KOPT-K1 (cell line): ENCODE results near the gene AGBL3.

Experiments used
- H3K27ac ChIP-seq: fragments of 200-600 bp; sonication (generic); 2 replicates; pipeline ENCODE4 v1.5.1; 2016; ENCODE audit warnings: antibody characterized with exemption, mild to moderate bottlenecking, low read depth, low read length; ENCODE audit not compliant: poor library complexity, severe bottlenecking
- H3K36me3 ChIP-seq: fragments of 200-600 bp; sonication (generic); 2 replicates; pipeline ENCODE4 v1.5.1; 2017; ENCODE audit warnings: antibody characterized with exemption, mild to moderate bottlenecking, low read length, moderate library complexity; ENCODE audit not compliant: insufficient read depth
- H3K9me3 ChIP-seq: fragments of 200-600 bp; sonication (generic); 2 replicates; pipeline ENCODE4 v1.5.1; 2017; ENCODE audit warnings: antibody characterized with exemption, low read length, mild to moderate bottlenecking; ENCODE audit not compliant: insufficient read depth, poor library complexity, severe bottlenecking

Gene AGBL3

DNA sequence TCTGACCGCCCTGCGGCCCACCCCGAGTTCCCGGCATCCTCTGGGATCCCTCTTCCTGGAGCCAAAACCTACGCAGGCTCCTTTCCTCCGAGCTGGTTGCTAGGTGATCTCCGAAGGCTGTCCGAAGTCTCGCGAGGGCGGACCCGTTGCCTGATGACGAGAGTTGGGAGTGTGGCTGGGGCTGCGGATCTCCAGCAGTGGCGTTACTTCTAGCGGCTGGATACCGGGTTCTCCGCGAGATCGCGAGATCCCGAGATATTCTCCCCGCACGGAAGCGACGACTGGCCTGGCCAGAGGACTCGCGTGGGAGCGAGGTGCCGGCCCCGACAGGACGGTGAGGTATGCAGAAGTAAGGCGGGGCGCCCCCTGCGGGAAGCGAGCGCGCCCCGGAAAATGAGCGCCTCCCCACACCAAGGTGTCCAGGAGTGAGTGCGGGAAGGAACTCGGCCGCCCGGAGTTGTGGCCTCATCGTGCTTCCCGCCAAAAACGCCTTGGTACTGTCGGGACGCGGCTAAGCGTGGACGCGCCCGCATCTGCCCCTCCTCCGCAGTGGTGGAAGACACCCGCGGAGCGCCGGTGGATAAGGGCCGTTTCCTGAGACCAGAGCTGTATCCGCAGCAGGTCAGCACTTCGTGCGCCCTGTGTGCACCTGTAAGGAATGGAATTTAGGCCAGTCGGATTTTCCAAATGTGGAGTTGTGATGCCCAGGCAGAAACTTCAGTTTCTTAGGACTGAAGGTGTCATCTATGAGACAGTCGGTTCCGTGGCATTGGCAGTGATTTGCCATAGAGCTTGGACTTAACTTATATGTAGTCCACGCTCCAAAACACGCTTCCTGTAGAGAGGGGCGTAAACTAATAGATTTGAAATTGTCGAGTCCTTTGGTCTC is at the start of gene AGBL3:
Gene AGBL3, plus strand, starts transcription at position 146 of the 889 bp plus-strand sequence. CDS start 1,426 bp downstream, outside the sequence.
- Histone ChIP-seq H3K27ac (peak within 1 kb of the TSS; percentile 69), H3K36me3 (no peaks in the 10 kb centered on the region; the same call in 1 of the 2 replicates), H3K9me3 (no peaks in the 10 kb centered on the region)

DNA sequence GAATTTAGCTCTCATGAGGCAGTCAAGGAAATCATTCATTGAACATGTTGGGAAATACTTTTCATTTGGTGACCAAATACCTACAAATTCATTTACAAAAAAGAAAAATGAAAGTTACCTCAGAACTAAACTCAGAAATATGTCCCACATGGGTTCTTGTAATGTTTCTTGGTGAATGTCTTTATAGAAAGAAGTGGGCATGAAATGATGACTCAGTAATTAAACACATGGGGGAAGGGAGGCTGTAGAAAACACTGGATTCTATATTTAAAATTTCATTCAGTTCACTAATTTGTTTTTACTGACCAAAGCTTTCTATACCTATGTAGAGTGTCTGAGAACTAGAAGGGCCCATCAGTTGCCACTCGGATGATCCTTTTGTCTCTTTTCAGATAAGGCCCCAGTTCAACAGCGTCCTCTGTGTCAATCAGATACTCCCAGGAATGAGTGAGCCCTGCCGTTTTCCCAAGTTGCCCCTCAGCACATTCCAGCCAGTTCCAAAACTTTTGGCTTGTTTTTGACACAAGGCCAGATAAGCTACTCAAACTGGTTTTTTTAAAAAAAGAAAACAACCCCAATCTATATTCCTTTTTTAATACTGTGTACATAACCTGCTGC is 49.3 kb upstream of the AGBL3 start:
- H3K27ac ChIP-seq: no peak overlapping the region
- no peaks in the 10 kb centered on the region for H3K36me3 ChIP-seq
- H3K9me3 ChIP-seq: no peaks in the 10 kb centered on the region

DNA sequence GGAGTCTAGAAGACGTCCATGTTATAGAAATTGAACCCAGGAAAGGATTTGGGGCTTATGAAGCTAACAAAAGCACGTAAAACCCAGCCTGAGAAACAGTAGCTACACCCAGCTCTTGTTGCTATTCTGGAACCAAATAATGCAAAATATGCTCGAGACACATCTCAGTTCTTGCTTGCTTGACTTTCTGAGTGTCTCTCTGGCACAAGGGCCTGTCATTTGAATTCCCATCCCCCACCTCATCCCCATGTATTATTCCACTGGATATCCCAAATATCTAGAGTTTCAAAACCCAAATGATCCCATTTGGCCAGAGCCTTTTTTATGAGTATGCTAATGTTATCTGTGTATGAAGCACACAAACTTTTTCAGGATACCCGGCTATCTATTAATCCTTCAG is 48.2 kb upstream of the AGBL3 start:
- Histone ChIP-seq H3K9me3 (no peaks in the 10 kb centered on the region), H3K27ac (no peak overlapping the region), H3K36me3 (no peaks in the 10 kb centered on the region)

DNA sequence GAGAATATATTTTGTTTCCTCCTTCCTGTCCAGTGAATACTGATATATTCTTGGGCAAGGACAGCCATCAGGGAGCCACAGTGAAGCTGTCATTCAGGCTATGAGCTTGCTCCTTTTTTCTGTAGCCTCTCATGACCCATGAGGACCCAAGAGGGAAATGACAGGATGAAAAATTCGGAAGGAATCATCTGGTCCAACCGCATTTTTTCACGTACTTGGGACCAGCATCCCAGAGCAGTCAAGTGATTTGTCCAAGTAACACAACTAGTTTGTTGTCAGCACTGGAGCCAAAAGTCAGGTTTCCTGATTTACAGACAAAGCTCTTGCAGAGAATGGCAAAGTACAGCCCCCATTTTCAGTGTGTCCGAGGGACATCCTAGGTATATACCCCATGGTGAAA is 47.2 kb upstream of the AGBL3 start:
- Histone ChIP-seq H3K9me3 (no peaks in the 10 kb centered on the region), H3K36me3 (no peaks in the 10 kb centered on the region), H3K27ac (no peak overlapping the region)

DNA sequence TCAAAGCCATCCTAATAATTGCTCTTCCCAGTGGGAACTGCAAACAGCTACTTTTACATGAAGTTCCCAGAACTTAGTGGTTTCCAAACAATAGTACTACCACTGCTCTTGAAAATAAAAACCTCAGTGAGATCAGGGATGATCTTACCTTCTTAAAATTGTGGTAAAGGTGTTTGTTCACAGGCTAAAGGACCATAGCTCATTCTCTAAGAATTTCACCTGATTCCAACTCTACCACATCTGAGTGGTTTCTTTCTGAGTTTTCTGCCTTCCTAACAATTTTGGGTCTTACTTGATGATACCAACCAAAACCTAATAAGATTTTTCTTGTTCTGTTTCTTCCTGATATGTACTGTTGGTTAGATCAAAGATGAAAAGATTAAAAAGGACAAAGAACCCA is 45.6 kb upstream of the AGBL3 start:
- no peaks in the 10 kb centered on the region for H3K9me3 ChIP-seq
- no peak overlapping the region for H3K27ac ChIP-seq
- H3K36me3 ChIP-seq: no peaks in the 10 kb centered on the region

DNA sequence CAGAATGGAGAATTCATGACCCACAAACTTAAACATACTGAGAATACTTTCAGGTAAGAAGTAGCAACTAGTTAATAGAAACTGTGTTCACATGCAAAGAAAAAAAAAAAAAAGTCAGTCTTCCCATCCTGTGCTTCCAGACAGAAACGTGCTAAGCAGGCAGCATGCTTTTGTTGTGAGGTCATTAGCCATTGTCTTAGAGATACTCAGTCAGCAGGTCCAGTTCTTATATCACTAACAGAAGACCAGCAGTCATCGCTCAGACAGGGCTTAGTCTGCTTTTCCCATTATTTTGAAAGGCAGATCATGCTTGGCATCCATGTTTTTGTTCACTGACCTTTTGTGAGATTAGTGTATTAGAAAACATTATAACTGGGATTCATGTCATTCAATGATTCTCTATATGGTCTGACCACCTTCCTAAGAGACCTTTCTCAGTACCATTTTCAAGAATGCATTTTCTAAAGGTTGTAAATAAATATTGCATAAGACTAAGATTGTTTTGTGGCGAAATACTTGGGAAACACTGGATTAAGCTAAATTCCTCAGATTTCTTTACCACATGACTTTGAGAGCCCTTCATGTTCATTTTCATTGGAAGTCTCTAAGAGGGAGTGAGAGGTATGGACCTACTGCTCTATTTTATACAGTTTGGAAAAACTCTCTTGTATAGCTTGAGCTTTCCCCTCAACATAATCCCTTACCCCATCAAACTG is 45.0 kb upstream of the AGBL3 start:
- Histone ChIP-seq H3K27ac (no peak overlapping the region), H3K36me3 (no peaks in the 10 kb centered on the region), H3K9me3 (no peaks in the 10 kb centered on the region)

DNA sequence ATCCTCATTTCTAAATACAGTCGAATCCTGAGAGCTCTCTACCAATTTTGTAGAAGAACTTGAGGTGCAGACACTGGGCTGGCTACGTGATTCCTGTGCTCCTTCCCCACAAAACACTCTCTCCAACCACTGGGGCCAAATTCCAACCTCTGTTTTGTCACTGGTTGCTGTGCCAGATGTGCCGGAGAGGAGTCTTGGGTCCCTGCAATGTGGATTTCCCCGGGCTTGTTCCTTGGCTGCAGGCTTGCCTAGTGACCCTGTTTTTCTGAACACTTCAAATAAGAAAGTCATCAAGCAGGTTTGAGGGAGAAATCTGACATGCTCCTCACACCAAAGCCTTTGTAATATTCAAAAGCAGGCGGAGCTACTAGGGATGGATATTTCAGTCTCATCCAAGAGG is 44.4 kb upstream of the AGBL3 start:
- Histone ChIP-seq H3K27ac (no peak overlapping the region), H3K36me3 (no peaks in the 10 kb centered on the region), H3K9me3 (no peaks in the 10 kb centered on the region)

DNA sequence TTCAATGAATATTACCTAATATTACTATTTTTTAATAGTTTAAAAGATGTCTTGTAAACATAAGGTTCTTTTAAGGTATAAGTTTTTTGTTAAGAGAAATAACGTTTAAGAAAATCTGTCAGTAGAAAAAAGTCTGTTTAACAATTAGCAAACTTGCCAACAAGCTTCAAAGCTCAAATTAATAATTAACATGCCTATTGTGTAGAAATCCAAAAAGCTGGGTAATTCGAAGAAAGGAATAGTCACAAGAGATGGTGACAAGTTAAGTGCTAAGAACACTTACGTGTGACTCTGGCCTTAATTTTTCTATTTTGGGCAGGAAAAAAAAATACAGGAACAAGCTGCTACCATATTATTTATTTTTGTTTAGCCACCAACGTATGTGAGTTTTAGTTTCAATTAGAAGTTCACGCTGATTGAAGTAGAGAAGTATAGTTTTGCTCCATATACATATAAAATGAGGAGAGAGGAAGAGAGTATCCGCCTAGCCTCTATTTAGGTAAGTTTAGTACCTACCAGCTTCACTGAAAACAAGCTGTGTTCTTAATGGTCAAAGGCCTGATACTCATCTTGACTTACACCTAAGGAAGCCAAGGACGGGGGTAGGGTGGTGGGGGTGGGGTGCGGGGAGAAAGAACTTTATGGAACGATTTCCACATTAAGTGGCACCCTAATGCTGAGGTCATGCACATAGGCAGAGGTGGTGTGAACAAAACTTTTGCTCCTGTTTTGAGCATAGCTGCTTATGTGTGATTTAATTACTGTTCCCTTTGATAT is 43.4 kb upstream of the AGBL3 start:
- H3K36me3 ChIP-seq: no peaks in the 10 kb centered on the region
- H3K27ac ChIP-seq: no peak overlapping the region
- H3K9me3 ChIP-seq: no peaks in the 10 kb centered on the region

DNA sequence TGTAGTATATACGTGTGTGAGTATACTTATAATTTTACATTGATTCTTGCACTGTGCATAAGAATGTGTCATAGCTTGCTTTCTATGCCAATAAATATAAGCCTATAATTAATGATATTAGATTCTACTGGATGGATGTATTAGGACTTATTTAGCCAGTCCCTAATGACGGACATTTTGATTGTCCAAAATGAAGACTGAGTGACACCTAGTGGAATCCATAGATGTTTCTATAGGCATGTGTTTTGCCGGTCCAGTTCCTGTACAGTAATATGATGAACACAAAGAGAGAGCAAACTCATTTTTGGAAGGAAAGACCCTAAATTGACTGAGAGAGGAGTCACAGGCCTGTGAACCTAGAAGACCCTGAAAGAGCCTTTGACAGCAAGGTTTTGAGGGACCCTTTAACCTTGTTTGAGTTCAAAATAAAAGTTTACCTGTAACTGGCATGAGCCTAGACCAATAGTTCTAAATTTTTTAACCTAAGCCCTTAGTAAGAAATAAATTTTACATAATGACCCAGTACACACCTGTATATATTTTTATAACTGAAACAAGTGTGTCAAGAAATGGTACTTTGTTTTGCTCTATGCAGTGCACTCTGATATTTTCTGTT is 42.4 kb upstream of the AGBL3 start:
- Histone ChIP-seq H3K36me3 (no peaks in the 10 kb centered on the region), H3K9me3 (no peaks in the 10 kb centered on the region), H3K27ac (no peak overlapping the region)

DNA sequence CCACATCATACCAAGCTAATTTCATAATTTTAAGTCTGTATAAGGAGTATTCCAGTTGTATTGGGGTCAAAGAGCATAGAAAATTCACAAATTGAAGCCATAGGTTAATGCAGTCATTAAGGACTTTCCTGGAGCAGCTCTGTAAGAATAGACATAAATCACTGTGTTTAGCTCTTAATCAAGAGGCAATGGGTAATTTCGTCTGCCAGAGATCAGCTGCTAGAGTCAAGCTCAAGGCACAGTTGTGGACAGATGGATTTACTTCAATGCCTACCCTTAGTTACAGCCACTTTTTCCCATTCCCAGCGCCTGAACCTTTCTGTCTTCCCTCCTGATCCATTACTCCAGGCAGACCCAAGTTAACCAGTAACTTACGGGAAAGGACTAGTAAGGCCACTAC is 40.6 kb upstream of the AGBL3 start:
- Histone ChIP-seq H3K36me3 (no peaks in the 10 kb centered on the region), H3K9me3 (no peaks in the 10 kb centered on the region), H3K27ac (no peak overlapping the region)

DNA sequence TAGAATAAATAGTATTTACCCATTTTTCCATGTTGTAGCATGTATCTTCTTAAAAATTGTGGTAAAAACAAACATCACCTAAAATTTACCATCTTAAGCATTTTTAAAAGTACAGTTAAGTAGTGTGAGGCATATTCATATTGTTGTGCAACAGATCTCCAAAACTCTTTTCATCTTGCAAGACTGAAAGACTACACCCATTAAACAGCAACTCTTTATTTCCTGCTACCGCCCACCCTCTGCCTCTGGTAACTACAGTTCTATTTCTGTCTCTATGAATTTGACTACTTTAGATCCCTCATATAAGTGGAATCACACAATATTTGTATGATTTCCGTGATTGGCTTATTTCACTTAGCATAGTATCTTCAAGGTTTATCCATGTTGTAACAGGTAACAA is 40.0 kb upstream of the AGBL3 start:
- Histone ChIP-seq H3K36me3 (no peaks in the 10 kb centered on the region), H3K27ac (no peak overlapping the region), H3K9me3 (no peaks in the 10 kb centered on the region)

DNA sequence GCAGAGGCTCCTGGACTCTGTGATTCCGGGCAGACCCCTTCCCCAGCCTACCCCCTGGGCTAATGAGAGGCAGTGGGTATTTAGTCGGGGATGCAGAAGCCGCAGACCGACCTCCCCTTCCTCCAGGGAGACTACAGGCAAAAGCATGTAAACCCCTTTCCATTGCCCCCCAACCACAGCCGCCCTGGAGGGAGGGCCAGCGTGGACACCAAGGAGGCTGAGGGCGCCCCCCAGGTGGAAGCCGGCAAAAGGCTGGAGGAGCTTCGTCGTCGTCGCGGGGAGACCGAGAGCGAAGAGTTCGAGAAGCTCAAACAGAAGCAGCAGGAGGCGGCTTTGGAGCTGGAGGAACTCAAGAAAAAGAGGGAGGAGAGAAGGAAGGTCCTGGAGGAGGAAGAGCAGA is 39.0 kb upstream of the AGBL3 start:
- Histone ChIP-seq H3K36me3 (no peaks in the 10 kb centered on the region), H3K27ac (no peak overlapping the region), H3K9me3 (no peaks in the 10 kb centered on the region)

DNA sequence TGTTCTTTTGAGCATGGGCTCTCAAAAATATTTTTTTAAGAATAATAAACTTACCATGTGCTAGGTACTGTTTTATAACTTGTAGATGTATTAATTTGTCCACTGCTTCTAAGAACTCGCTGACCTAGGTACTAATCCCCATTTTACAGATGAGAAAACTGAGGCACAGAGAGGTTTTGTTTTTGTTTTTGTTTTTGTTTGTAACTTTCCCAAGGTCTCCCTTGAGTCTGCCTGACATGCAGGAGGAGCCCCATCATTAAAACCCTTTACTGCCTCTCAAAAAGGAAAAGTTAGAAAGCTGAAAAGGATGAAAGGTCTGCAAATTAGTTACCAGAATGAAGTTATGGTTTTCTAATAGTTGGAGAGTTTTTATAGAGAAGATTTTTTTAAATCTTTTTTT is 38.5 kb upstream of the AGBL3 start:
- H3K9me3 ChIP-seq: no peaks in the 10 kb centered on the region
- H3K27ac ChIP-seq: no peak overlapping the region
- H3K36me3 ChIP-seq: no peaks in the 10 kb centered on the region

DNA sequence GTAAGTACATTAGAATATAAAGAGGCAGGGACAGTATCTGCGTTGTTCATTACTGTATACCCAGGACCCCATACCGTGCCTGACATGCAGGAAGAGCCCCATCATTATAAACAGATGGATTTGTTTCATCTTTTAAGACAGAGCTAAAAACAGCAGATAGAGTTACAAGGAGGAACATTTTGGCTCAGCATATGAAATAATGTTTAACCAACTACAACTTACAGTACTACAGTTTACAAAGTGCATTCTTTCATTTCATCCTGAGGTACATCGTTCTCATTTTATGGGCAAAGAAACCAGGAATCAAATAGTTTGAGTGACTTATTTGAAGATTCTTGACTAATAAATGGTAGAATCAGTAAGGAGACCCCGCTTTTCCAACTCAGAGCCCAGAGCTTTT is 38.1 kb upstream of the AGBL3 start:
- Histone ChIP-seq H3K36me3 (no peaks in the 10 kb centered on the region), H3K9me3 (no peaks in the 10 kb centered on the region), H3K27ac (no peak overlapping the region)
